GM18909 (cell line): Measurements from ENCODE around the gene PVALEF.

ENCODE experiments used
- ATAC-seq: cut with Tn5 transposase; IDR thresholded peaks from one replicate; pipeline ENCODE4 v1.9.1; 2021; ENCODE audit warnings: mild to moderate bottlenecking; ENCODE audit not compliant: unreplicated experiment, poor library complexity

PVALEF gene

DNA sequence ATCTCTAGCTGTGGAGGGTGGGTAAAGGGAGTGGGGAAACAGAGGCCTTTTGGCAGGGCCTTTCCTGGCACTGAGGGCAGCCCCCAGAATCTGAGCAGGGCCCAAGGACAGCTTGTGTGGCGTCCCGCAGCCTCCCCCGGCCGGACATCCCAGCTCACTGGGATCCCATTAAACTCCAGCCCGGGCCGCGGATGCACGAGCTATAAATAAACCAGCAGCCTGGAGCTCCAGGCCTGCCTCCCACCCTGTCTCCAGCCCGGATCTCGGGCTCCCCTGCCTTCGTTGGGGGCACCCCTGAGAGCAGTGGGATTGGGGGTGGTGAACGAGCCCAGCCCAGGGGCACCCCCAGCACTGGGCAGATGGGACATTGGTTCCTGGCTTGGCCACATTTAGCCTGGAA, 14.6 kb downstream of the PVALEF start:
- no peak for ATAC-seq

DNA sequence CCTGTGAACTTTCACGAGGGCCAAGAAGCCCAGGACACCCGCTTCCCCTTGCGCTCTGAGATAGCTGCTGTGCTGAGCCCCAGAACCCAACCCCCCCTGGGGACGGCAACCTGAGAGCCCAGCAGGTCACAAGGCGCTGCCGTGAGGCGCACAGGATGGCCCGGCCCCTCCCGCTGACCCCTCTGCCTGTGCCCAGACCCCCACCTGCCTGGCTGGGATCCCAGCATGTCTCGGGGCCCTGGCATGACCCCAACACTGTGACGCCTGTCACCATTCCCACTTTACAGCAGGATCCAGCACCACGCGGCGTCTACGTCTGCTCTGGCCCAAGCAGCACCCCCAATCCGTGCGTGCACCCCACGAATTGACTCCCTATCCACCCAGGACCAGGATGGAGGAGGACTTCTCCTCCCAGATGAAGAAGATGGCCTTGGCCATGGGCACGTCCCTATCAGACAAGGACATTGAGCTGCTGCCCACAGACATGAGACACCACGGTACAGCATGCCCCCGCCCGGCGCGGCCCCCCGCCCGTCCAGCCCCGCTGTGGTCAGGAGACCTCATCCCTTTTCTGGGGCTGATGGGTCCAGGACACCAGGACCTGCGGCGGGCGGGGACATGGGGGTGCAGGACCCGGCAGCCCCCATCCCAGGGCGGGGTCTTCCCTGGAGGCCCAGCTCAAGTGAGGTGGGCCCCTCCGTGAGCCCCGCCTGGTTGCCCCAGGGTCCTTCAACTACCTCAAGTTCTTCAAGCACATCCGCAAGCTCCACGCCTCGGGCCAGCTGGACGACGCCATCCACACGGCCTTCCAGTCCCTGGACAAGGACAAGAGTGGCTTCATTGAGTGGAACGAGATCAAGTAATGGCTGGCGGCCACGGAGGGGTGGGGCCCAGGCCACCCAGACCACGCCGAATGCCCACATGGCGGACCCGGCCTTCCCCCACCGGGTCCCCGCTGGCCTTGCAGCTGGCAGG, 15.8 kb downstream of the PVALEF start:
- ATAC-seq: no peak

DNA sequence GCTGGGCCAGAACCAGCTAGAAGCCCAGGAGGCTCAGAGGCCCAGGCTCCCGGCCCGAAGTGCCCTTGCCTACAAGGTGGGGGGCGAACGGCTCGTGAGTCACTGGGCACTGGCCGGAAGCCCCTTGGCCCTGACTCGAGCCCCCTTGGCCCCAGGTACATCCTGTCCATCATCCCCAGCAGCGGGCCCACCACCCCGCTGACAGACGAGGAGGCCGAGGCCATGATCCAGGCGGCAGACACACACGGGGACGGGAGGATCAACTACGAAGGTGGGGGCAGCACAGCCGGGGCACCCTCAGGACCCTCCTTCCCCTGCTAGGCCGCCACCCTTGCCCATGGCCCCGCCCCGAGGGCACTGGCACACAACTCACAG, 16.5 kb downstream of the PVALEF start:
- no peak for ATAC-seq

DNA sequence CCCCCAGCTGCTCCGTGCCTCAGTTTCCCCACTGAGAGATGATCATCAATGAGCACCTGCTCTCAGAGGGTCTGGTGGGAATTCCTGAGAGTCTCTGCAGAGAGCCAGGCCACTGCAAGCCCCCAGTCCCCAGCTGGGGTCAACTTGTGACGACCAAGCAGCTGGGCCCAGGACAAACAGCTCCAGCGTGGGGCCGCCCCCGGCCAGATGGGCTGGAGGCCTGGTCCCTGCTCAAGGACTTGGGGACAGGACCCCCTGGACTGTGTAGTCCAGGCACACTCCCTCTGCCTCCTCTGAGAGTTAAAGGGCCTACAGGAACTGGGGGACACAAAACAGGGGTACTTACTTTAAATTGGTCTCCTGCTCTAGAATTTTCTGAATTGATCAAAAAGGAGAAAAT, 17.3 kb downstream of the PVALEF start:
- ATAC-seq: no peak

DNA sequence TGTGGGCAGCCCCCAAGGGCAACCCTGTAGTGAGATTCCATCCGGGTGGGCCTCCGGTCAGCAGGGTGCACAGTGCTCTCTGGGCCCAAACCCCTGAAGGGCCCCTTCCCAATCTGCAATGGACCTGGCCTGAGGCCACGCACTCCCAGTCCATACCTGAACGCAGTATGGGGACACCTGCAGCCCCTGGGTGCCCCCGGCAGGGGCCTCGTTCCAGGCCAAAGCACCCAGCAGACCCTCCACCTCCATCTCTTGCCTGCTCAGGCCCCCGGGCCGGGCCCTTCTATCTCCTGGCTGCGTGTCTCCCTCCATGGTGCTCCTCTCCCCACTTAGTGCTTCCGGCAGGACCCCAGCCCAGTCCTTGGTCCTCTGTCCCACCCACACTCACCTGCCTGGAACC, 18.0 kb downstream of the PVALEF start:
- no peak for ATAC-seq

DNA sequence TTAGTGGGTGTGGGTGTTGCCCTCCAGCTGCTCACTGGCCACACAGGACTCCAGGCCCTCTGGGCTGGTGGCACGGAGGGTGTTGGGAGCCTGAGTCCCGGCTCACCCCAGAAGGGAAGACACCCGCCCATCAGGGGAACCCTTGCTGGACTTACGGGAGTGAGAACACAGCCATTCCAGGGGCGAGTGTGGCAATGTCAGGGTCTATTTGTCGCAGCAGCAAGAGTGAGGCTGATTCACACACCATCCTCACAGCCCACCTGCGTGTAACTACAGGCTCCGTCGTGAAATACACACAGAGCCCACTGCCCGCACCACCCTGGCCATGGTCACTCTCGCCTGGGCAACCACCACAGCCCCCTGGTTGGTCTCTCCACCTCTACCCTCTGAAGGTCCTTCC, 18.5 kb downstream of the PVALEF start:
- ATAC-seq: no peak

DNA sequence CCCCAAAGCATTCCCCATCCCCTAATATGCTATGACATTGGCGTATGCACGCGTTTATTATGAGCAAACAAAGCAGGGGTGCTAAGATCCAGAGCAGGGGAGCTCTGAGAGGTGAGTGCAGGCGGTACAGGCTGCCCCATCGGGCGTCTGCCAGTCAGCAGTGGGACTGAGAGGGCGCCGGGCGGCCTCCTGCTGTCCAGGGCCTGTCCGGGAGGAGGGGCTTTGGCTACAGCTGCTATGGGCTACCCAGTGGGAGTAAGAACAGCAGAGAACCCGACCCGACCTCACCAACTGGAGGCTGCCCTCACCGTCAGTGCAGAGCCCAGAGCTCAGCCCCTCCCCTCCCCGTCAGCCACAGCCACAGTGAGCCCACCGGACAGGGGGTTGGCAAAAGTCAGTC, 19.2 kb downstream of the PVALEF start:
- ATAC-seq: no peak

DNA sequence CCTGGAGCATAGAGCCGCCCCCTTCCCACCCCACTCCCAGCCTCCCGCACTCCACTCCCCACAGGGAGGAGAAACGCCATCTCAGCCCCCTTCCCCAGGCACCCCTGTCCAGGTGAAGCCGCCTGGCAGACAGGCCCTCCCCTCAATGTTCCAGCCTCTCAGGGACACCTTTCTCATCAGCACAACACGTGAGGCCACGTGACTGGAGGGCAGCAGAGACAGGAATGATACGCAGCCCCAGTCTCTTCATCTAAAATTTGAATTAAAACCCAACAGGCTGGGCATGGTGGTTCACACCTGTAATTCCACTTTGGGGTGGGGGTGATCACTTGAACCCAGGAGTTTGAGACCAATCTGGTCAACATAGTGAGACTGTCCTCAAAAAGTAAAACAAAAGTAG, 20.9 kb downstream of the PVALEF start:
- ATAC-seq: no peak

DNA sequence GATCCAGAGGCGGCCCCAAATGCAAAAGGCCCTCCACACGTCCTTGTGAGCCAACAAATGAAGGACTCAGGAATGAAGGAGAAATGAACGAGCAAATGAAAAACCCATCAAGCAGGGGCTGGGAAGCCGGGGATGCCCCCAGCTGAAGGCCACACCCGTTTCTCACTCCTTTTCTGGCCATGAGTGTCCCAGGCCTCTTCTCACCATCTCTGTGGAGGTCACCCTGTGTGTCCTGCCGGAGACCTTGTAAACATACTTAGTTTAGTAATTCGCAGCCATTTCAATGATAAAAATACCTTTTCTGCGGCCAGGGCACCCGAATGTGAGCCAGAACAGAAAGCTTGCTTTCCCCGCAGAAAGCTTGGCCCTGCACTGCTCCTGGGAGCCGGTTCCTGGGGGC, 21.8 kb downstream of the PVALEF start:
- no peak for ATAC-seq

DNA sequence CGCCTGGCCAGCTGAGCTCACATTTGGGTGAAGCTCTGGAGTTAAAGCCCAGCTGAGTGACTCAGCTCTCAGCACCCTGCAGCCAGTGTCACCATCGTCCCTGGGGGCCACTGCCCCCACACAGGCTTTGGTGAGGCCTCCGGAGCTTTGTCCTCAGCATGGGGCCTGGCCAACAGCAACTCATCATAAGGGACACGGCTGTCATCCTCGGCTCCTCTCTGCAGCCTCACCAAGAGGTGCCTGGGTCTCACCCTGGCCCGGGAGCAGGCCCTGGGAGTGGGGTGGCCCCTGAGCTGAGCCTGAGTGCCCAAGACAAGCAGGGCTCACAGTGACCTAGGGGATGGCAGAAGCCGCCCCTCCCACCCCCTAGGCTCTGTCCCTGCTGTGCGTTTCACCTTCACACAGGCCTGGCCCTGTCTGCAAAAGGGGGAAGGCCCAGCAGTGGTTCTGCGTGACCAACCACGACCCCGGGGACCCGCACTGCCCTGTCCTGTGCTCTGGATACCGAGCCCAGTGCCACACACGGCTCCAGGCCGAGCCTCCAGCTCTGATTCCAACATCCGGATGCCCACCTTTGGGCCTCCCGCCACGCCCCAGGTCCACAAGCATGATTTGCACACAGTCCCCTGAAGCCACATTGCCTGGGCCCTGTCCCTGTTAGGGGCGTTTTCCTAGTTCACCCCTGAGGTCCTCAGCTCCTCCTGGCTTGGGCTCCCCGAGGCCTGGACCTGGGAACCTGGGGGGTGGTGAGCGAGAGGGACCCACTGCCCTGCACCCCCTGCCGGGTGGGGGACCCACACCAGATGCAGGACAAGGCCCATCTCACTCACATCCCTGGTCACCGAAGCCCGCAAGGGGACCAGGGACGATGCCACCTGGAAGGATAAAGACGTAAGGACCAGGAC, 22.5 kb downstream of the PVALEF start:
- ATAC-seq: no peak

DNA sequence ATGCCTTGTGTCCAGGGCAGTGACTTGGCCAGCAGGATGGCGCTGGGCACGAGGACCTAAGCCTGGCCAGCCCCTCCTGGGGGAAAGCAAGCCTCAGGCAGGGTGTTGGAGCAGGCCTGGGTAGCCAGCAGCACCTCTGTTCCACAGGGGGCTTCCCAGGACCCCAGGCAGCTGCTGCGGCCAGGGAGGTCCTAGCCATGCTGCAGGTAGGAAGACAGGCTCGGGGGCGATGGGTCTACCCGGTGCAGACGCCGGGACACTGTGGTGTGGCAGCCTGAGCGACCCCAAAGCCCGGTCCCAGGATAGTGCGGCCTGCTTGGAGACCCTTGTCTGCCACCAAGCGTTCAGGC, 23.2 kb downstream of the PVALEF start:
- ATAC-seq: no peak

DNA sequence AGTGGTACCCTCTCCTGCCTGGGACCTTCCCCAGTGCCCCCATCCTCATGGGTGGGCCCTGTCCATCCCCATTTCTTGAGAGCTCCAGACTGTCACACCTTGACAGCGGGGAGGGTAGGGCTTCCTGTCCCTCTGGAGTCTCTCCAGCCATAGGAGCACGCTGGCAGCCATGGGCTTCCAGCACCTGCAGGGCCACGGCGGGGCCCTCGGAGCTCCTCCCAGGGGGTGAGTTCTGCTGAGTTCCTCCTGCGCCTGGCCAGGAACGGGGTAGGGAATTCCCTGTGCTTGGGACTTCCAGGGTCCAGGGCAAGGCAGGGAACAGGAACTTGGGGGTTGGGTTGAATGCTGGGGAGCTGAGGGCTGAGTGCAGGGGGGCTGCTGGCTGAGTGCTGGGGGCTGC, 23.7 kb downstream of the PVALEF start:
- no peak for ATAC-seq

DNA sequence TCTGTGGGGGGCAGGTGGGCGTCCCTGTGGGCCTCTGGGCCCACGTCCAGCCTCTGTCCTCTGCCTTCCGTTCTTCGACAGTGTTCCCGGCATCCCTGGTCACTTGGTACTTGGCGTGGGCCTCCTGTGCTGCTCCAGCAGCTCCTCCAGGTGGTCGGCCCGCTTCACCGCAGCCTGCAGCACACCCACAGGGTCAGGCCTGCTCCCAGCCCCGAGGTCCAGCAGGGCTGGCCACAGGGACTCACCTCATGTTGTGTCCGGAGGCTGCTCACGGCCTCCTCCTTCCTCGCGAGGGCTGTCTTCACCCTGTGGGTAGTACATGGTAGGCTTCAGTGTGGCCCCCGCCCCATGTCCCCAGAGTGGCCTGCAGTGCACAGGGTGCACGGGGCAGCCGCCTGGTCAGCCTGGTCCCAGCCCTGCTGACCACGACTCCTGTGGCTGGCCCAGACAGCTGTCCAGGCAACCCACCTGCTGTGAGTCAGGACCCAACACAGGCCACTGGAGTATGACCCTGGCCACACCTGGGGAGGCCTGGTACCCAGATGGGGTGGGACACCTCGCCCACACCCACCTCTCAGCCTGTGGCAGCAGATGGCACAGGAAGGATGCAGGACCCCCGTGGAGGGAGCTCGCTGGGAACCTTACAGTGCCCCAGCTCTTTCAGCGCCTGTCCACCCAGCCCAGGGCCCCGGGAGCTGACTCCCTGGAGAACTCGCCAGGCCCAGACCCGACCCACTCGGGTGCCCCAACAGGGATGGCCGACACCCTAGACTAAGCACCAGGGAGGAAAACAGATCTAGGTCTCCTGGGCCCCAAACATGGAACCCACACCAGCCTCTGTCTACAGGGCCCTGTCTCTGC, 24.6 kb downstream of the PVALEF start:
- ATAC-seq: no peak

DNA sequence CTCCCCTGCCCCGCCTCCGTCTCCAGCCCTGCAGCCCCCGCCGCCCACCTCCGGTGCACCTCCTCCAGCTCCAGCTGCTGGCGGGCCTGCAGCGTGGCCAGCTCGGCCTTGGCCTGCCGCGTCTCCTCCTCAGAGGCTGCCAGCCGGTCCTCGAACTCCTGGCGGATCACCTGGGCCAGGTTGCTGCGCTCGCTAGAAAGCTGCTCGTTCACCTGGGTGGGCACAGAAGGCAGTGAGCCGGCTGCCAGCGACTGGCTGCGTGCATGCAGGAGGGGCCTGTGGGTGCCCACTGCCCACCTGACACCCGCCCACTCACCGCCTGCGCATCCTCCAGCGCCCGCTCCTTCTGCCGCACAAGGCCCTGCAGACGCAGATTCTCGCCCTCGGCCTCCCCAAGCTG, 25.3 kb downstream of the PVALEF start:
- ATAC-seq: no peak

DNA sequence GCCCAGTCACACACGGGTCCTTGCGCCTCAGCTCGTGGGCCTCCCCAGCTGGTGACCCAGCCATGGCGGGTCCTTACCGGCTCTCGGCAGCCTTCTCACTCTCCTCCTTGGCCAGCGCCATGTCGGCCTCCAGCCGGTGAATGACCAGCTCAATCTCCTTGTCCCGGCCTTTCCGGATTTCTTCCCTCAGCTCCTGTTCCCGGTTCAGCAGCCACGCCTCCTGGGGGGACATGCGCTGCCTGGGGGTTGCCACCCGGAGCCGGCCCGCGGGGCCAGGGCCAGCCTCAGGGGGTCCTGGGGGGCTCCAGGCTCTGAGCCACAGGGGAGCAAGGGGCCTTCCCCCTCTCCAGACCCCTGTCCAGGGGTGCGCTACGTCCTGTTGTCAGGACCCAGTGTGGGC, 25.8 kb downstream of the PVALEF start:
- ATAC-seq: no peak

DNA sequence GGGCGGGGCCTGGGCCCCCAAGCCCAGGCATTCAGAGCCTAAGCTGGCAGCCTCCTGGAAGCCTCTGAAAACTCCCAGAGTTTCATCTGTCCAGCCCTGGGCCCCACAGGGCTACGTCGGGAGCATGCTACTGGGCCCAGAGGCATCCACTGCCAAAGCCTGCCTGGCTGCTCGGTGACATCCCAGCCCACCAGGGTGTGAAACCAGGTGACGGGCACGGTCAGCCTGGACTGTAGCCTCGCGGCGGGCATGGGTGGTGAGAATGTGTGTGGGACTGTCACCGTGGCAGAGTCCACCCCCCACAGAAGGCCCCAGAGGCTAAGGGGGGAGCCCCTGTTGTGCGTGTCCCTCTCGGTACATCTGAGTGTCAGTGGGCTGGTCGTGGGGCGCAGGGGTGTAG, 26.3 kb downstream of the PVALEF start:
- ATAC-seq: no peak

DNA sequence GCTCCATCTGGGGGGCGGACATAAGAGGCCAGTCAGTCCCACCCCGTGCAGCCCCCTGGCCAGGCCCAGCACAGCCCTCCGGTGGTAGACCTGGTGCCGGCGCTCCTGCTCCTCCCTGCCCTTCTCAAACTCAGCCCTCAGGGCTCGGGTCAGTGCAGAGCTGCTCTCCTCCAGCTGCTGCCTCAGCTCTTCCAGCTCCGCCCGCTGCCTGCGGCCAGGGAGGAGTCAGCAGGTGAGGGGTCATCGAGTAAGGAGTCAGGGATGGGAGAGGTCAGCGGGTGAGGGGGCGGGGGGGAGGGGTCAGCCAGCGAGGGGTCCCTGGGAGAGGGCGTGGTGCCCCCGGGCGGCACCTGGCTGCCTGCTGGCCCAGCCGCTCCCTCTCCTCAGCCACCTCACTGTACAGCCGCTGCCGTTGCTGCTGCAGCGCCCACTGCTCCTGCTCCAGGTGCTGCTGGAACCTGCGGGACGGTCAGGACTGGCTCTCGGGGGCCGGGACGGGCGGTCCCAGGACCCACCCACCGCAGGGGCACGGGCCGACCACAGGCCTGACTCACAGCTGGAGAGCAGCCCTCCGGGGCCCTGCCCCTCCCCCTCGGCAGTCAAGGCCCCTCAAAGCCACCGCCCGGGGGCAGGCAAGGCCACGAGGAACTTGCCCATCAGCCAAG, 27.2 kb downstream of the PVALEF start:
- no peak for ATAC-seq

DNA sequence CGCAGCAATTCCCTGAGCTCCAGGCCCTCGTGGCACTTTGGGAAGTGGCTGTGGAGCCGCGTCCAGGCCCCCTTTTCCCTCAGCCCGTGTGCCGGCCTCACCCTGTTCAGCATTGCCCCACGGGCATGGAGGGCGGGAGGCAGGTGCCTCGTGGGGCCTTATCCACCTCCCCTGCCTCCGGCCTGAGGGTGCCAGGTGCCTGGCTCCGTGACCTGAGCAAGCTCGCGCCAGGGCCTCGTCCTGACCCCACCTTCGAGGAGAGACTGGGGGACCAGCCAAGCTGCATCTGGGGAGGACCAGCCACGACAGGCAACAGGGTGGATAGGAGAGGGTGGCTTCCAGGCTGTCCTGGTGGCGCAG, 27.7 kb downstream of the PVALEF start:
- no peak for ATAC-seq

DNA sequence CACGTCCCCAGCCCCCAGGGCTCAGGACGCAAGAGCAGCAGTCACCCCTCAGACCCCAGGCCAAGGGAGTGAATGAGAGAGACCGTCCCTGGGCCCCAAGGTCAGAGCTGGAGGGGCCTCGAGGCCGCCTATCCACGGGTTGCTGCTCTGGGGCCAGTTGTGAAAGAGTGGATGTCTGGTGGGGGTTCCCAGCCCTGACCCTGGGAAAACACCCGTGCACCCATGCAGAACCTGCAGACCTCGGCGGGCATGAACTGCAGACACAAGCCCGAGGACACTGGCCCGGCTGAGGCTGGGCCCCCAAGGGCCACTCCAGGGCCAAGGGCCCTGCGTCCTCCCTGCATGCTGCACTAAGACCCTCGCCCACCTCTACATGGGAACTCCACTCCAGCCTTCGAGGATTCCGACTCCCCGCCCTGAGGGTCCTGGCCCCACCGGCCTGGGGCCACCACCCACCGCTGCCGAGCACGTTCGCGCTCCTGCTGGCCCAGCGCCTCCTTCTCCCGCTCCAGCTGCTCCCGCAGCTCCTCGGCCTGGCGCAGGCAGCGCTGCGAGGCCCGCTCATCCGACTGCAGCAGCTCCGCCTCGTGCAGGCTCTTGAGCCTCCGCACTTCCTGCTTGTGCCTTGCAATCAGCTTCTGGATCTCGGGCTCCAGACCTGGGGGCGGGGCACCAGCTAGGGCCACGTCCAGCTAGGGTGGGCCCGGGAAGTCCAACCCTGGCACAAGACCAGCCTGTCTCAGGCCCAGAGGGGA, 28.3 kb downstream of the PVALEF start:
- no peak for ATAC-seq
